Ishikawa (cell line): ENCODE measurements around the gene BAZ2B.

ENCODE experiments used
- CEBPB ChIP-seq: IDR thresholded peaks from 2 replicates; pipeline ENCODE4 v1.6.1; 2012
- CREB1 ChIP-seq: IDR thresholded peaks from 2 replicates; pipeline ENCODE4 v1.6.1; 2012; ENCODE audit warnings: low read depth
- EGR1 ChIP-seq: IDR thresholded peaks from 2 replicates; pipeline ENCODE4 v1.6.1; 2012
- EP300 ChIP-seq: IDR thresholded peaks from 2 replicates; pipeline ENCODE4 v1.6.1; 2012; ENCODE audit warnings: borderline replicate concordance
- FOXM1 ChIP-seq: IDR thresholded peaks from 2 replicates; pipeline ENCODE4 v1.6.1; 2012; ENCODE audit warnings: low read depth, borderline replicate concordance
- NFIC ChIP-seq: IDR thresholded peaks from 2 replicates; pipeline ENCODE4 v1.6.1; 2012
- RAD21 ChIP-seq: IDR thresholded peaks from 2 replicates; pipeline ENCODE4 v1.6.1; 2012; ENCODE audit warnings: low read depth
- TAF1 ChIP-seq: IDR thresholded peaks from 2 replicates; pipeline ENCODE4 v1.6.1; 2012; ENCODE audit warnings: low read depth, mild to moderate bottlenecking
- TCF12 ChIP-seq: IDR thresholded peaks from 2 replicates; pipeline ENCODE4 v1.6.1; 2012; ENCODE audit warnings: low read depth
- TEAD4 ChIP-seq: IDR thresholded peaks from 2 replicates; pipeline ENCODE4 v1.6.1; 2012
- YY1 ChIP-seq: IDR thresholded peaks from 2 replicates; pipeline ENCODE4 v1.6.1; 2012; ENCODE audit warnings: low read depth
- TF ChIP-seq, protein P1 (sequence below): IDR thresholded peaks from 2 replicates; pipeline ENCODE4 v1.6.1; 2012
- TF ChIP-seq, protein P2 (sequence below): IDR thresholded peaks from 2 replicates; pipeline ENCODE4 v1.6.1; 2012; ENCODE audit warnings: low read depth, mild to moderate bottlenecking
- TF ChIP-seq, protein P3 (sequence below): IDR thresholded peaks from 2 replicates; pipeline ENCODE4 v1.6.1; 2012

BAZ2B gene

DNA sequence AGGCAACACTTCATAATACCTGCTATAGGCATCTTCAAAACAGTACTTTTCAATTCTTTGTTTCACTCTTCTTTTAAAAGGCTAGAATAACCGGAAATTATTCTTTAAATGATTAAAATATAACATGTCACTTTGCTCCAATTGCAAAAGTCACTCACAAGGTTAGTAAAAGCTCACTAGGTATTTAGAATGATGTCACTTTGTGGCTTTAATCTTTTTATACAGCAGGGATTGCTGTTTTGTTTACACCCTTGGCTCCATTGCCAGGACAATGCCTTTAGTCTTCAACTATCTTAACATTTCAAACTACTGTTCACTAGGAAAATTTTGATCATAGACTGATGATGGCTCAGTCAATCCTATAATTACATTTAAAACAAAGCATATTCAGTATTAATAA, 157.1 kb downstream of the BAZ2B start:
- TF ChIP-seq CREB1 = no peak

DNA sequence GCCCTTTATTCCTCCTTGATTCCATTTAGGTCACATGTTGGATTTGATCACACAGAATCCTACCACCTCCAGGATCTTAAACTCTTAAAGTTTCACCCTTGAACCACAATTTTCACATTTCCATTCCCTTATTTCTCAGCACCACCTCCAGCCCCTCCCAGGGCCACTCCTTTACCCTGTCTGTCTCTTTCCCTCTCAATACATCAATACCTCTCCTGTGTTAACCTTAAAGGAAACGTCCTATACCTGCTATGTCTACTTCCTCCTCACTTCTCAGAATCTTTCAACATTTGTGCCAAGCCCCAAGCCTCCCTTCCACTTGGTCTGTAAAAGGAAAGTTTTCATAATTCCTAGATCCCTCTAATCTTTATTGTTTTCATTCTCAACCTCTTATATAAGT, 158.8 kb downstream of the BAZ2B start:
- TF ChIP-seq FOXM1 = no peak
- TF ChIP-seq NFIC = no peak
- TF ChIP-seq, protein P1, sequence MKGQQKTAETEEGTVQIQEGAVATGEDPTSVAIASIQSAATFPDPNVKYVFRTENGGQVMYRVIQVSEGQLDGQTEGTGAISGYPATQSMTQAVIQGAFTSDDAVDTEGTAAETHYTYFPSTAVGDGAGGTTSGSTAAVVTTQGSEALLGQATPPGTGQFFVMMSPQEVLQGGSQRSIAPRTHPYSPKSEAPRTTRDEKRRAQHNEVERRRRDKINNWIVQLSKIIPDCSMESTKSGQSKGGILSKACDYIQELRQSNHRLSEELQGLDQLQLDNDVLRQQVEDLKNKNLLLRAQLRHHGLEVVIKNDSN = no peak

DNA sequence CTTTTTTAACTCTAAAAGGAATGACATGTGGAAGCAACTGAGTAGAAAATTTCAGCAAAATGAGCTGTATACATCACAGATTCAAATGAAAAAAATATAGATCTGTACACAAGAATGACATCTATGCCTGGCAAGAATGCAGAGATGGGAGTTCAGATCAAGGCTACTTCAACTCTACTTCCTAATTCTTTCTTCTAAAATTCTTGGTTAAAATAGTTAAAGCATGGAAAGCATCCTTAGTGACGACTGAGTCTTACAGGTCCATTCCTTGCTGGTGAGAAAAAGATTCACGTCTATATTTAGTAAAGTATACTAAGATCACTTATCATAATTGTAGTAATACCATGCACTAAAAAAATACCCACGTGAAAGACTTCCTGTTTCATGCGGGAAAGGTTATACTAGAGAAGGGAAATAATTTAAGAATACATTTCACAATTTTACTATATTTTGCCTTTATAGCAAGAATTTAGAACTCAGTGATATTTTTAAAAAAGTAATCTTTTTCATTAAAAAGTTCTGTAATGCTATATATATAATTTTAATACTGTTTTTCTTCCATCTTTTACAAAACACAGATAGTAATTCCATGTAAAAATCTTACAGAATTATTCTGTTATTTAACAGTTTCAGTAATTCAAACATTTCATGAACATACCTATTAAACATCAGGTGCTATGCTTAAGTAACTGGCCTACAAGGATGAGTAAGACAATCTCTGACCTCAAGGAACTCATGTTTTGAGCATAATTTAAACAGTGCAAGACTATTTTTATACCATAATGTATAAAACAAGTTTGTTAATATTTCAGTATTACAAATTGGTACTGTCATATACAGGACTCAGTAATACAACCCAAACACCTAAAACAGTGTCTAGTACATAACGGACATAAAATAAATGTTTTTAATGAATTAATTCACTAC, 159.6 kb downstream of the BAZ2B start:
- TF ChIP-seq, protein P2, sequence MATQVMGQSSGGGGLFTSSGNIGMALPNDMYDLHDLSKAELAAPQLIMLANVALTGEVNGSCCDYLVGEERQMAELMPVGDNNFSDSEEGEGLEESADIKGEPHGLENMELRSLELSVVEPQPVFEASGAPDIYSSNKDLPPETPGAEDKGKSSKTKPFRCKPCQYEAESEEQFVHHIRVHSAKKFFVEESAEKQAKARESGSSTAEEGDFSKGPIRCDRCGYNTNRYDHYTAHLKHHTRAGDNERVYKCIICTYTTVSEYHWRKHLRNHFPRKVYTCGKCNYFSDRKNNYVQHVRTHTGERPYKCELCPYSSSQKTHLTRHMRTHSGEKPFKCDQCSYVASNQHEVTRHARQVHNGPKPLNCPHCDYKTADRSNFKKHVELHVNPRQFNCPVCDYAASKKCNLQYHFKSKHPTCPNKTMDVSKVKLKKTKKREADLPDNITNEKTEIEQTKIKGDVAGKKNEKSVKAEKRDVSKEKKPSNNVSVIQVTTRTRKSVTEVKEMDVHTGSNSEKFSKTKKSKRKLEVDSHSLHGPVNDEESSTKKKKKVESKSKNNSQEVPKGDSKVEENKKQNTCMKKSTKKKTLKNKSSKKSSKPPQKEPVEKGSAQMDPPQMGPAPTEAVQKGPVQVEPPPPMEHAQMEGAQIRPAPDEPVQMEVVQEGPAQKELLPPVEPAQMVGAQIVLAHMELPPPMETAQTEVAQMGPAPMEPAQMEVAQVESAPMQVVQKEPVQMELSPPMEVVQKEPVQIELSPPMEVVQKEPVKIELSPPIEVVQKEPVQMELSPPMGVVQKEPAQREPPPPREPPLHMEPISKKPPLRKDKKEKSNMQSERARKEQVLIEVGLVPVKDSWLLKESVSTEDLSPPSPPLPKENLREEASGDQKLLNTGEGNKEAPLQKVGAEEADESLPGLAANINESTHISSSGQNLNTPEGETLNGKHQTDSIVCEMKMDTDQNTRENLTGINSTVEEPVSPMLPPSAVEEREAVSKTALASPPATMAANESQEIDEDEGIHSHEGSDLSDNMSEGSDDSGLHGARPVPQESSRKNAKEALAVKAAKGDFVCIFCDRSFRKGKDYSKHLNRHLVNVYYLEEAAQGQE = no peak
- TF ChIP-seq EGR1 = no peak
- TF ChIP-seq TAF1 = no peak
- no peak for TF ChIP-seq CREB1
- TF ChIP-seq, protein P3, sequence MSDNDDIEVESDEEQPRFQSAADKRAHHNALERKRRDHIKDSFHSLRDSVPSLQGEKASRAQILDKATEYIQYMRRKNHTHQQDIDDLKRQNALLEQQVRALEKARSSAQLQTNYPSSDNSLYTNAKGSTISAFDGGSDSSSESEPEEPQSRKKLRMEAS = no peak
- no peak for TF ChIP-seq RAD21

DNA sequence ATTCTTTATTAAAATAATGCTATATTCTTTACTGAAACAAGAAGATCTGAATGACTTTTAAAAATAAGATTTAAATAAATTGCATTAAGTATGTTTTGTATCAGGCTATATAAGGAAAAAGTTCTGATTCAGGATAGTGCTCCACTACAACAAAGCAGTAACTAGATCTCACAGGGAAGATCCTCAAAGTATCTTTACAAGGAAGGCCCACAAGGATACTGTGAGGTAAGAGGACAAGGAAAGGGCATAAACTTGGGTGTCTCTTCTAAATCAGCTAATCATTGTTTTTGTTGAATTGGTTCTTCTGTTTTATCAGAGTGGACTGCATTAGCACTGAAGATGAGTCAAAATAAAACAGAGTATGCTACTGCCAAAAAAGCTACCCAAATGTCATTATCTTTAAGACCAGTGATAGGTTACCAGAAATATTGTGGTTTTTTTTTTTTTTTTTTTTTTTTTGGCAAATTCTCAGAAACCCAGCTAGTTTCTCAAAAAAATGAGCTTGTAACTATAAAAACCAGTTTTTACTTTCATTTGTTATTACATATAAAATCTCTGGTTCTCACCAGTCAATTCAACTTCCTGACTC, 160.9 kb downstream of the BAZ2B start:
- no peak for TF ChIP-seq RAD21
- no peak for TF ChIP-seq CEBPB
- TF ChIP-seq EGR1 = no peak
- TF ChIP-seq FOXM1 = no peak
- TF ChIP-seq, protein P1 = no peak
- TF ChIP-seq CREB1 = no peak
- TF ChIP-seq TAF1 = no peak
- TF ChIP-seq TEAD4 = no peak
- TF ChIP-seq, protein P2 = no peak
- no peak for TF ChIP-seq TCF12
- TF ChIP-seq YY1 = no peak

DNA sequence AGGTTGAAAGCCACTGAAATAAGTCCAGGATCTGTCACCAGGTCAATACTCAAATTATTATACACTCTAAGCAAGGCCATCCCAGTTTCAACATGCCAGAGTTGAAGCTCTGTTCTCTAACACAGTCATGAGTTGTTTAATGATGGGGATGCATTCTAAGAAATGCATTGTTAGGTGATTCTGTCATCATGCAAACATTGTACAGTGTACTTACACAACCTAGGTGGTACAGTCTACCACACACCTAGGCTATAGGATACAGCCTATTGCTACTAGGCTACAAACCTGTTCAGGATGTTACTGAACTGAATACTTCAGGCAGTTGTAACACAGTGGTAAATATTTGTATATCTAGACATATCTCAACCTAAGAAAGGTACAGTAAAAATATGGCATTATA, 162.2 kb downstream of the BAZ2B start:
- TF ChIP-seq FOXM1 = no peak
- no peak for TF ChIP-seq CEBPB
- no peak for TF ChIP-seq EP300
- TF ChIP-seq, protein P3 = no peak
- TF ChIP-seq TEAD4 = no peak

DNA sequence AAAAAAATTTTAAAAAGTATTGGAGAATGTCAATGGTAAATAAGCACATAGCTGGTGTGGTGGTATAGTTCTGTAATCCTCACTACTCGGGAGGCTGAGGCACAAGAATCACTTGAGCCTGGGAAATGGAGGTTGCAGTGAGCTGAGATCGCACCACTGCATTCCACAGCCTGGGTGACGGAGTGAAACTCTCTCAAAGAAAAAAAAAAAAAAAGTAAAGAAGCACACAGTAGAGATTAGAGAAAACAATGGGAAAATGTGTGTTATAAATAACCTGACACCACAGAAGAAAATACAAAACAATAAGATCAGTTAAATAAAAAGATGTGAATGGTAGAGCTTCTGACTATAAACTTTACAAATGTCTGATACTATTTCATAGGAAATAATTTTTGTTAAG, 166.2 kb downstream of the BAZ2B start:
- TF ChIP-seq NFIC (no peak), TEAD4 (peak; percentile 69), RAD21 (peak; percentile 5; the same call in 1 of the 2 replicates), FOXM1 (no peak)
- TF ChIP-seq, protein P1 = no peak
